SHP77 treated with DMSO at 0.1 percent for 48 hours (cell line): ENCODE measurements around the gene DBI.
"Not testable (repeated sequence)": the region's sequence is repeated elsewhere in the genome, so short reads cannot be mapped to it uniquely, and the experiment has no call there.

Experiments
- DNase-seq: peaks from one replicate; lab custom pipeline; 2025; lab: John Stamatoyannopoulos, UW

Gene DBI

GRCh38 chr2:119402106-119402505, 35.3 kb downstream of the DBI start:
- DNase-seq: no peak

GRCh38 chr2:119402645-119403560, 36.1 kb downstream of the DBI start:
- DNase-seq: no peak

- DNase-seq: not testable (repeated sequence)
Observed at GRCh38 chr2:119403618-119404017, 36.8 kb downstream of the DBI start.

- DNase-seq: no peak
Observed at GRCh38 chr2:119405151-119405550, 38.4 kb downstream of the DBI start.

GRCh38 chr2:119407430-119408220, 40.8 kb downstream of the DBI start:
- no peak for DNase-seq

GRCh38 chr2:119408221-119408619, 41.4 kb downstream of the DBI start:
- DNase-seq: no peak

GRCh38 chr2:119409506-119409905, 42.7 kb downstream of the DBI start:
- no peak for DNase-seq

GRCh38 chr2:119414894-119415293, 48.1 kb downstream of the DBI start:
- no peak for DNase-seq

- DNase-seq: no peak
Observed at GRCh38 chr2:119415630-119416029, 48.9 kb downstream of the DBI start.

GRCh38 chr2:119416299-119416923, 49.6 kb downstream of the DBI start:
- no peak for DNase-seq

- DNase-seq: no peak
Observed at GRCh38 chr2:119417908-119418307, 51.1 kb downstream of the DBI start.

- no peak for DNase-seq
Observed at GRCh38 chr2:119419065-119419464, 52.3 kb downstream of the DBI start.

- no peak for DNase-seq
Observed at GRCh38 chr2:119419803-119420508, 53.2 kb downstream of the DBI start.

GRCh38 chr2:119421304-119421703, 54.5 kb downstream of the DBI start:
- no peak for DNase-seq

GRCh38 chr2:119421741-119422140, 55.0 kb downstream of the DBI start:
- no peak for DNase-seq
